OCI-LY7 (cell line): ENCODE data around the gene ADCY3.

Experiments used
- CTCF ChIP-seq: fragments of 200-600 bp; sonication (generic); conservative IDR thresholded peaks from 2 replicates; pipeline ENCODE4 v1.5.1; 2014; ENCODE audit warnings: mild to moderate bottlenecking, antibody characterized with exemption, low read length, moderate library complexity, mixed read lengths
- EZH2phosphoT487 ChIP-seq: fragments of 200-600 bp; sonication (generic); IDR thresholded peaks from 2 replicates; pipeline ENCODE4 v1.6.1; 2018; ENCODE audit warnings: low read depth, borderline replicate concordance, mild to moderate bottlenecking, mixed run types, antibody characterized with exemption, low read length, moderate library complexity, mixed read lengths

- TF ChIP-seq CTCF (no peak), EZH2phosphoT487 (no peak)
These were observed 85.2 kb downstream of the ADCY3 start for GRCh38 chr2:24834733-24835395.
